Amygdala (tissue), 56 donors: ENCODE measurements around the gene KMT5B.

ENCODE experiments used
- DNase-seq, 56 donors: peaks; one replicate each; lab custom pipeline; 2025; lab: John Stamatoyannopoulos, UW

The KMT5B gene

DNA sequence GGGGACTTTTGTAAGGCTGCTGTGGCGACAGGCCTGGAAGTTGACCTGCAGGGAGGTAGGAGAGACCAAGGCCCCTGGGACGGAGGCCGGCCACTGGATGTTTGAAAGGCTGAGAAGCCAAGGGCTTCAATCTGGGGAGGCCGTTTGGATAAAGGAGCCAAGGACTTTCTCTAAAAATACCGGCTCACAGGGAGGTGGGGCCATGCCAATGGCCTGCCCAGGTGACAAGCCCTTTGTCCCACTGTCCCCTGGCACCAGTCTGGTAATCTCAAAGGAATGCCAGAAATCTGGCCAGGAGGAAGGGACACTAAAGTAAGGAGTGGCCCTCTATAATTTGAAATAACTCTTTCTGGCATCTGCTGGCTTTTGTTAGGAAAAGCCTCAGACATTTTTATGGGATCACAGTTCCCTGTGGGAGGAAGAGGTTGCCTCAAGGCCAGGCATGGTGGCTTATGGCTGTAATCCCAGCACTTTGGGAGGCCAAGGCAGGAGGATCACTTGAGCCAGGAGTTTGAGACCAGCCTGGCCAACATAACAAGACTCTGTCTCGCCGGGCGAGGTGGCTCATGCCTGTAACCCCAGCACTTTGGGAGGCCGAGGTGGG, 90.1 kb downstream of the KMT5B start:
- no peak for DNase-seq

DNA sequence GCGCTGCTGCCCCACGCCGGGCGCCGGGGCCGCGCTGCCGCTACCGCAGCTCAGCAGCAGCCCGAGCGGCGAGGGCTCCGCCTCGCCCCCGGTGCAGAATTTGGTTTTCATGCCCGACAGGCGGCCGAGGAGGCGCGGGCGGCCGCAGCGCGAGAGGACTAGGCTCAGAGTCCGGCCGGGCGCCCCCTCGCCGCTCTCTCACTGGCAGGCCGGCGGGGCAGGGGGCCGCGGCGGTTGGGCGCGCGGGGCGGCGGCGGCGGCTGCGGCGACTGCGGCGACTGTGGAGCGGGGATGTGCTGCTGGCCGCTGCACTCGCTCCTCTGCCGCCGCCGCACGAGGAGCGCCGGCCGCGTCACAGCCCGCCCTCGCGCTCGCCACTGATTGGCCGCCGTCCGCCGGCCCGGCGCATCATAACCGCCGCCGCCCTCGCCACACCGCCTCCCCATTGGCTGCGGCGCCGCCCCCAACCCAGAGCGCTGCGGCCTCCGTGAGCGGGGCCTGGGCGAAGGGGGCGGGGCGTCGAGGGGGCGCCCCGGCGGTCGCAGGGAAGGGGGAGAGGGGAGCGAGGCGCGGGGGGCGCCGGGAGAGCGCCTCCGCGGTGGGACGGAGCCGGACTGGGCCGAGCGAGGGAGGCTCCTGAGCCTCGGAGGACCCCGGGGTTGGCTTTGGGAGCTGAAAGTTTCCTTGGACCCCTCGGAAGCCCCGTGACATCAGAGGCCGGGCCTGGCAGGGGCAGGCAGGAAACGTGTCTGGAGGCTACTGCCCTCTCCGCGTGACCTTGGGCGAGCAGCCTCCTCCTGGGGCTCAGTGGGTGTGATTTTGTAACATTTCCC, 91.8 kb downstream of the KMT5B start, which contains the start of gene CHKA:
CHKA (minus strand) TSS at position 322 of the 833 bp plus-strand sequence; CDS start at position 111, 211 bp downstream.
- DNase-seq = peak in 55 of 56 donors; percentile 55 to 95 (median 89)

DNA sequence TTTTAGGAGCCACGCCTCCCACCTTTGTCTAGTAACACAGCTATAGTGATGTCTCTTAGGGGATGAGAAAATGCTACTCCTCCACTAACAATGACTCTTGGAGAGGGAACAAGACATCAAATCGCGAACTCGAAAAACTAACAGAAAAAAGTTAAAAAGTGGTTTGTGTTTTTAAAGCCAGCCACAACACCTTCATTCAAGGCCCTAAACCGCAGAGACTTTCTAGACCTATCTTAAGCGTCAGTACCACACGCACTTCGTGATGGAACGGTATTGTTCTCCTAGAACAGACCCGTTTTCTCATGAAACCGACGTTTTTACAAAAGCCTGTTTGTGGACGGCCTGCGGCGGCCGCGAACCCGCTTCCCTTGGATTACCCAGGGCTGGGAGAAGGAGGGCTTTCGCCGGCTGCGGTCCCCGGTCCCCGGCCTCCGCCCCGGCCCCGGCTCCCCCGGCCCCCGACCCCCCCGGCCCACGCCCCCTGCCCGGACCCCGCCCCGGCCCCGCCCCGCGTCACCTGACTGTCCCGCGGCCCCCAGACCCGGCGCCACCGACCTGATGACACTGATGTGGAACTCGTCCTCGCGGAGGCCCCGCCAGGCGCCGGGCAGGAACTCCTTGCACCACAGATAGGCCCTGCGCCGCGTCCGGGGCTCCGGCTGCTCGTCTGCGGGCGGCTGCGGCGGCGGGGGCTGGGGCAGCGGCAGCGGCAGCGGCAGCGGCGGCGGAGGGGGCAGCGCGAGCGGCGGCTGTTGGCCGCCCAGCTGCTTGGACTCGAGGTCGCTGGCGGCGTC, 92.6 kb downstream of the KMT5B start:
- DNase-seq = peak in 32 of 56 donors; percentile 13 to 79 (median 51)

DNA sequence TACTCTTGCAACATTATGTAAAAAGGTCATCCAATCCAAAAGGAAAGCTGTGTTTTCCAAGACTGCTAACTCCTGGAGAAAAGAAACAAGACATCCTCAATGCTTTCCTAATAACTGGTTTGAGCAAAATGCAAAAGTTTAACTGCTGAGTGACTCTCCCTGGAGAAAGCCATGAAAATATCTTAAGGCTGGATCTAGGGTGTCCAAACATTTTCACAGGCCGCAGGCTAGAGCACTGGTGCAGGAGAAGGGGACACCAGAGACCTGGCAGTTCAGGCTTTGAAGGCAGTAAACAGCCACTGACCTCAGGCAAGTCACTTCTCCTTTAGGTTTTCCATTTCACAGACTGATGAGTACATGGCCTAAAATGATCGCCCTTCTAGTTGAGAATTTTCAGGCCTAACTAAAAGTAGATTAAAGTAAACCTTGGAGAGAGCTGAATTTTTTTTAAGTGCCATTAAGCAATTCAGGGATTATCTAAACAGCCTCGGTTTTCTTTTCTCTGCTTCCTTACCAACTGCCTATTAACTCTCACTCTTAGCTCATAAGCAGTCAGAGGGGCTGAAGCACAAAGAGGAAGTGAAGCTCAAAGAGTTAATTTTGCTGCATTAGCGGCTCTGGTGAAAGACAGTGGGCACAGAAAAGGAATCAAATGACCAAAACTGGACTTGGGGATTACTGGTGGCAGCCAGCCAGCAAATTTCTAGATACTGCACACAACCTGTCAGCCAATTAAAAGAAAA, 94.2 kb downstream of the KMT5B start:
- peak in 3 of 56 donors; percentile 16 to 39 (median 18) for DNase-seq

DNA sequence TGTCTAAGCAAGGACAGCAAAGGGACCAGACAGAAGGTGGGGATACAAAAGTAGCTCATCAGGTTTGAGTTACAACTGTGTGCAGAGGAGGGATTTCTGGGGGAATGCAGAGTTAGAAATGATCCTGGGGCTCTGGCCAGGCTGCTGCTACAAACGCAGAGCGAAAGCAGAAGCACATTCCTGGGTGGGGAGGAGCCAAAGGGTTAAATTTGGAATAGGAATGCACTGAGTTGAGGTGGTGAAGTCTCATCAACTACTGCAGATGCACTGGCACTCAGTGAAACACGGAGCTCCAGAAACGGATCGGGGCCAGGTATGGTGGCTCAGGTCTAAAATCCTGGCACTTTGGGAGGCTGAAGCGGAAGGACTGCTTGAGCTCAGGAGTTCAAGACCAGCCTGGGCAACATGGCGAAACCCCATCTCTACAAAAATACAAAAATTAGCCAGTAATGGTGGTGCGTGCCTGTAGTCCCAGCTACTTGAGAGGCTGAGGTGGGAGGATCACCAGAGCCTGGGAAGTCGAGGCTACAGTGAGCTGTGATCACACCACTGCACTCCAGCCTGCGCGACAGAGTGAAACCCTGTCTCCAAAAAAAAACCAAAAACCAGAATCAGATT, 95.1 kb downstream of the KMT5B start:
- no peak for DNase-seq

DNA sequence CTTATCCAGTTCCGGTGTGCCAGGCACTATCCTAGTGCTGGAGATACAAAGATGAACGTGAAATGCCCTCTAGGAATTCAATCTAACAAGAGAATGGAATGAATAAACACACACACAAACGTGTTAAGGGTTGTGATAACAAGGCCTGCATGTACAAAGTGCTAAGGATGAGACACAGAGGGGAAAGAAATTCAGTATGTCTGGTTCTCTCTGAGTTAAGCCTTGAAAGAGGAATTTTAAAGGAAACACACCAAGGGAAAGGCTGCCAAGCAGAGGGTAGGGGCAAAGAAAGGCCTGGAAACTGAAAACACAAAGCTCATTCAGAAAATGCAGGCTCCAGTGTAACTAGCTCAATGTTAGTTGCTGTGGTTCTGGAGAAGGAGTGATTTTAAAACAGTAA, 96.1 kb downstream of the KMT5B start:
- DNase-seq = peak in 5 of 56 donors; percentile 24 to 55 (median 26)

DNA sequence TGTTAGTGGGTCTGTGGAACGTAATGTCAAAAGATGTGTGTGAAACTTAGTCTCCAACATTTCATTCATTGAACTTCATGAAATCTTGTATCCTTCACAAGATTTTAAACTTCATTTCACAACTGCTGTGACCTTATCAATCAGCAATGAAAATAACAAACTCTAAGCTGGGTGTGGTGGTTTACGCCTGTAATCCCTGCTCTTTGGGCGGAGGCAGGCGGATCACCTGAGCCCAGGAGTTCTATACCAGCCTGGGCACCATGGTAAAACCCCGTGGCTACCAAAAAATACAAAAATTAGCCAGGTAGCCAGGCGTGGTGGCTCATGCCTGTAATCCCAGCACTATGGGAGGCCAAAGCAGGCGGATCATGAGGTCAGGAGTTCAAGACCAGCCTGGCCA, 97.0 kb downstream of the KMT5B start:
- DNase-seq = no peak

DNA sequence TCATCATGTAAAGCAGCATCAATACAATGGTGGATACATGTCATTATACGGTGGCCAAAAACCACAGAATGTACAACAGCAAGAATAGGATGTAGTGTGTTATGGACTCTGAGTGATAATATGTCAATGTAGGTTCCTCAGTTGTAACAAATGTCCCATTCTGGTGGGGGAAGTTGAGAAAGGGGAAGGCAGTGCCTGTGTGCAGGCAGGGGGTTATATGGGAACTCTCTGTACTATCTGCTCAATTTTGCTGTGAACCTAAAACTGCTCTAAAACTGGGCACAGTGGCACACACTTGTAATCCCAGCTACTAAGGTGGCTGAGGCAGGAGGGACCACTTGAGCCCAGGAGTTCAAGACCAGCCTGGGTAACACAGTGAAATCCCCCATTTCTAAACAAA, 97.8 kb downstream of the KMT5B start:
- no peak for DNase-seq

DNA sequence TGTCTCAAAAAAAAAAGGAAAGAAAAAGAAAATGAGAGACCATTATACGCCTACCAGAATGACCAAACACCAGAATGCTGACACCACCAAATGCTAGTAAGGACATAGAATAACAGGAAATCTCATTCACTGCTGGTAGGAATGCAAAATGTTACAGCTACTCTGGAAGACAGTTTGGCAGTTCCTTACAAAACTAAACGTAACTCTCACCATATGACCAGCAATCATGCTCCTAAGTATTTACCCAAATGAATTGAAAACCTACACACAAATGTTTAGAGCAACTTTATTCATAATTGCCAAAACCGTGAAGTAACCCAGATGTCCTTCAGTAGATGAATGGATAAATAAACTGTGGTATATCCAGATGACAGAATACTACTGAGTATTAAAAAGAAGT, 99.1 kb downstream of the KMT5B start:
- no peak for DNase-seq

DNA sequence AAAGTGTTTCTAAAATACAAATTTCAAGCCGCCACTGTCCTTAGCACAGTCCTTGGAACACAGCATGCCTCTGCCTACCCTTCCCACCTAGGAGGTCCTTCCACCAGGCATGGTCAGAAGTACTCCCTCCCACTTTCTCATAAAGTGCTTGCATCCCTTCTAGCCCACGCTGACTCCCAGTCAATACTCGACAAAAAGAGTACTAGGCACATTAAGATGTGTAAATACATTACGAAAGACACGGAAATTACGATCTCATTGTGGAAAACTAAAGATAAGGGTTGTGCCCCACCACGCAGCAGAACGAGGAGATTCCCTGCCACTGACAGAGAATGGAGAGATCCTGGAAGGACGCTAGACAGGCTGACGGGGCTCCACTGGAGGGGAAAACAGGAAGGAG, 105.4 kb downstream of the KMT5B start:
- no peak for DNase-seq

DNA sequence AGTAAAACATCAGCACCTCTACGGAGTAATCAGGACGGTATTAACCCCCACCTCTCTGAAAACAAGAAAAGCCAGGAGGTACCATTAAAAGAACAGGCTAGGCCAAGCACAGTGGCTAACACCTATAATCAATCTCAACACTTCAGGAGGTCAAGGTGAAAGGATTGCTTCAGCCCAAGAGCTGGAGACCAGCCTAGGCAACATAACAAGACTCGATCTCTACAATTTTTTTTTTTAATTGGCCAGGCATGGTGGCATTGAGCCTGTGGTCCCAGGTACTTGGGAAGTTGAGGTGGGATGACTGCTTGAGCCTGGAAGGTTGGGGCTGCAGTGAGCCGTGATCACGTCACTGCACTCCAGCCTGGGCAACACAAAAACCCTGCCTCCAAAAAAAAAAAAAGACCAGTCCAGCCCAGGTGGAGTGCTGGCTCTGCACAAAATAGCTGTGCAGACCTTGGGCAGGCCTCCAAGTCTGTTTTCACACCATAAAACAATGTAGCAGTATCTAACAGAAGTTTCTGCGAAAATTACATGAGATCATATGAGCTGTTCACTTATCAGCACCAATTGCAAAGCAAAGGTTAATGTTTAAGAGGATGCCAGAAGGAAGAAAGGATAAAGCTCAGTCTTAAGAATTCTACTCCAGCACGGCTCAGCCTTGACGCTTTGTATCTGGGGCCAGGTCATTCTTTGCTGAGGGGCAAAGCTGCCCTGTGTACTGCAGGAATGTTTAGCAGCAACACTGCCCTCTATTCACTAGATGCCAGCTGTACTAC, 106.7 kb downstream of the KMT5B start:
- peak in 1 of 56 donors; percentile 39 for DNase-seq
